ENCODE data around the gene PSMB7. TPM values are rescaled to one million over a fixed set of nuclear protein-coding genes. Genes with fewer than 3 reads are reported as not detected.

The PSMB7 gene
- total RNA-seq, 1 experiment from 2014 or later = 187 TPM

- Mint-ChIP-seq H3K4me3 (no peak overlapping the region), H3K27me3 (ENCODE audit: low read depth) (no peaks in the 10 kb centered on the region), H3K4me1 (peaks cover 13% of the 10 kb centered on the region), H3K9me3 (peaks cover 14% of the 10 kb centered on the region), H3K36me3 (peaks cover 18% of the 10 kb centered on the region), H3K27ac (no peak overlapping the region)
- POLR2A ChIA-PET = no interaction called here
- no peak for TF ChIP-seq CTCF (IDR thresholded peaks at IDR 0.05)
- CTCF ChIA-PET = interaction anchor here (0.7 to 3.0 kb wide), 6 partner anchors 16 to 300 kb away, joined by 3 to 14 read pairs (median 4); no protein-coding TSS in a partner anchor
- DNase-seq (ENCODE audit: low spot score) (no peak), ATAC-seq (no peak)
Observed at GRCh38 chr9:124340219-124341069, 74.8 kb downstream of the PSMB7 start.

DNA sequence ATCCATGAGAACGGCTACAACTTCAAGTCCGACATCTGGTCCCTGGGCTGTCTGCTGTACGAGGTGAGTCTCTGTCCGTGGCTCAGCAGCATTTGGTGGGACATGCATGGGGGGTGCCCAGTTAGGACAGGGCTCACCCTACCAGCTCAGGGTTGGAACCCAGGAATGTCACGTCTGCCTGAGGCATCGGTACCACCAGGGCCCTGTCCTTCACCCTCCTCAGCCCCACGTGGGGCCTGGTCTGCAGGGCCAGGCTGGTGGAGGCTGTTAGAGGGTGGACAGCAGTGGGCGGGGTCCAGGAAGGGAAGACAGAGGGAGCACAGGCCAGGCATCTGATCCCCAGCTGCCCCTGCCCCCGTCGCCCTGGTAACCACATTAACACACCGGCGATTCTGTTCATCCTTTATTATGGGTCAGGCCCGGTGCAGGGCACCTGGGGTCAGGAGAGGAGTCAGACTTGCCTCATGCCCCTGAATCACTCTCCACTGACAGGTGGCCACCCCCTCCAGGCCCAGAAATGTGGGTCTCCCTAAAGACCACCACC, 75.6 kb downstream of the PSMB7 start:
- ChIA-PET CTCF (interaction anchor here (1.0 to 3.0 kb wide), 4 partner anchors 15 to 299 kb away, joined by 3 to 14 read pairs (median 6); no protein-coding TSS in a partner anchor), POLR2A (no interaction called here)
- no peak overlapping the region for H3K27ac Mint-ChIP-seq
- no peaks in the 10 kb centered on the region for H3K27me3 Mint-ChIP-seq (ENCODE audit: low read depth)
- peaks cover 13% of the 10 kb centered on the region for H3K4me1 Mint-ChIP-seq
- DNase-seq (ENCODE audit: low spot score) = no peak
- TF ChIP-seq ZNF671 (CRISPR knock-in tag; IDR thresholded peaks at IDR 0.05) = no peak
- peaks cover 14% of the 10 kb centered on the region for H3K9me3 Mint-ChIP-seq
- H3K4me3 Mint-ChIP-seq = no peak overlapping the region
- 0 out of 2 replicates have a peak, but pooled peaks have one; percentile 11 for ATAC-seq
- peaks cover 18% of the 10 kb centered on the region for H3K36me3 Mint-ChIP-seq

- peaks cover 9% of the 10 kb centered on the region for H3K4me1 Mint-ChIP-seq
- ATAC-seq = no peak
- H3K27me3 Mint-ChIP-seq (ENCODE audit: low read depth) = no peaks in the 10 kb centered on the region
- no peak for DNase-seq (ENCODE audit: low spot score)
- TF ChIP-seq, protein P1, sequence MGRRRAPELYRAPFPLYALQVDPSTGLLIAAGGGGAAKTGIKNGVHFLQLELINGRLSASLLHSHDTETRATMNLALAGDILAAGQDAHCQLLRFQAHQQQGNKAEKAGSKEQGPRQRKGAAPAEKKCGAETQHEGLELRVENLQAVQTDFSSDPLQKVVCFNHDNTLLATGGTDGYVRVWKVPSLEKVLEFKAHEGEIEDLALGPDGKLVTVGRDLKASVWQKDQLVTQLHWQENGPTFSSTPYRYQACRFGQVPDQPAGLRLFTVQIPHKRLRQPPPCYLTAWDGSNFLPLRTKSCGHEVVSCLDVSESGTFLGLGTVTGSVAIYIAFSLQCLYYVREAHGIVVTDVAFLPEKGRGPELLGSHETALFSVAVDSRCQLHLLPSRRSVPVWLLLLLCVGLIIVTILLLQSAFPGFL (CRISPR knock-in tag; IDR thresholded peaks at IDR 0.05; ENCODE audit: borderline replicate concordance) = no peak
- TF ChIP-seq ESRRA (CRISPR knock-in tag; IDR thresholded peaks at IDR 0.05; ENCODE audit: borderline replicate concordance) = no peak
- TF ChIP-seq, protein P2, sequence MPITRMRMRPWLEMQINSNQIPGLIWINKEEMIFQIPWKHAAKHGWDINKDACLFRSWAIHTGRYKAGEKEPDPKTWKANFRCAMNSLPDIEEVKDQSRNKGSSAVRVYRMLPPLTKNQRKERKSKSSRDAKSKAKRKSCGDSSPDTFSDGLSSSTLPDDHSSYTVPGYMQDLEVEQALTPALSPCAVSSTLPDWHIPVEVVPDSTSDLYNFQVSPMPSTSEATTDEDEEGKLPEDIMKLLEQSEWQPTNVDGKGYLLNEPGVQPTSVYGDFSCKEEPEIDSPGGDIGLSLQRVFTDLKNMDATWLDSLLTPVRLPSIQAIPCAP (CRISPR knock-in tag; IDR thresholded peaks at IDR 0.05) = no peak
- no peak for TF ChIP-seq ZNF423 (CRISPR knock-in tag; IDR thresholded peaks at IDR 0.05)
- TF ChIP-seq, protein P3, sequence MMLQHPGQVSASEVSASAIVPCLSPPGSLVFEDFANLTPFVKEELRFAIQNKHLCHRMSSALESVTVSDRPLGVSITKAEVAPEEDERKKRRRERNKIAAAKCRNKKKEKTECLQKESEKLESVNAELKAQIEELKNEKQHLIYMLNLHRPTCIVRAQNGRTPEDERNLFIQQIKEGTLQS (CRISPR knock-in tag; conservative IDR thresholded peaks at IDR 0.05) = no peak
- TF ChIP-seq, protein P4, sequence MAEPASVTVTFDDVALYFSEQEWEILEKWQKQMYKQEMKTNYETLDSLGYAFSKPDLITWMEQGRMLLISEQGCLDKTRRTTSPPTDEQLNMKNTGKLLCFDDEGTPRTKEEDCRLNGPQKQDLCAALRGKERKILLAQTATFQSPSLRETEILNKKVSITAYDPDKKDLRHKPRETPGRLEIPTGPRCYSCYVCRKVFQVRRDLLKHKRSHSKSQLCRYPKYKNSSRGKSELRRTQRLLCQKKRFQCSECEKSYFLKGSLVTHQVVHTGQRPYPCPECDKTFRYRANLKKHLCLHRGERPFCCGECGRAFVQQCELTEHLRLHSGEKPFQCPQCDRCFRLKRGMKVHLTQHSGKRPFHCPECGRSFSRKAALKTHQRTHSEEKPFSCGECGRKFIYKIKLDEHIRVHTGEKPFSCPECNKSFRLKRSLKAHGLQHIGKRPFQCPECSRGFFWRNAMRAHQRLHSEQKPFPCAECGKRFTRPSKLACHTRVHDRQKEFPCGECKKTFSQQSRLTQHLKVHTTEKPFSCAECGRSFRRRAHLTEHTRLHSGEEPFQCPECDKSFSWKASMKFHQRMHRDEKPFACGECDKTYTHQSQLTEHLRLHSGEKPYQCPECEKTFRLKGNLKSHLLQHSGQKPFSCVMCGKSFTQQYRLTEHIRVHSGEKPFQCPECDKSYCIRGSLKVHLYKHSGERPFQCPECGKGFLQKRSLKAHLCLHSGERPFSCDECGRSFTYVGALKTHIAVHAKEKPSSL (CRISPR knock-in tag; conservative IDR thresholded peaks at IDR 0.05) = no peak
- TF ChIP-seq SMAD4 (CRISPR knock-in tag; IDR thresholded peaks at IDR 0.05) = no peak
- no peak for TF ChIP-seq ZNF138 (CRISPR knock-in tag; conservative IDR thresholded peaks at IDR 0.05)
- TF ChIP-seq, protein P5, sequence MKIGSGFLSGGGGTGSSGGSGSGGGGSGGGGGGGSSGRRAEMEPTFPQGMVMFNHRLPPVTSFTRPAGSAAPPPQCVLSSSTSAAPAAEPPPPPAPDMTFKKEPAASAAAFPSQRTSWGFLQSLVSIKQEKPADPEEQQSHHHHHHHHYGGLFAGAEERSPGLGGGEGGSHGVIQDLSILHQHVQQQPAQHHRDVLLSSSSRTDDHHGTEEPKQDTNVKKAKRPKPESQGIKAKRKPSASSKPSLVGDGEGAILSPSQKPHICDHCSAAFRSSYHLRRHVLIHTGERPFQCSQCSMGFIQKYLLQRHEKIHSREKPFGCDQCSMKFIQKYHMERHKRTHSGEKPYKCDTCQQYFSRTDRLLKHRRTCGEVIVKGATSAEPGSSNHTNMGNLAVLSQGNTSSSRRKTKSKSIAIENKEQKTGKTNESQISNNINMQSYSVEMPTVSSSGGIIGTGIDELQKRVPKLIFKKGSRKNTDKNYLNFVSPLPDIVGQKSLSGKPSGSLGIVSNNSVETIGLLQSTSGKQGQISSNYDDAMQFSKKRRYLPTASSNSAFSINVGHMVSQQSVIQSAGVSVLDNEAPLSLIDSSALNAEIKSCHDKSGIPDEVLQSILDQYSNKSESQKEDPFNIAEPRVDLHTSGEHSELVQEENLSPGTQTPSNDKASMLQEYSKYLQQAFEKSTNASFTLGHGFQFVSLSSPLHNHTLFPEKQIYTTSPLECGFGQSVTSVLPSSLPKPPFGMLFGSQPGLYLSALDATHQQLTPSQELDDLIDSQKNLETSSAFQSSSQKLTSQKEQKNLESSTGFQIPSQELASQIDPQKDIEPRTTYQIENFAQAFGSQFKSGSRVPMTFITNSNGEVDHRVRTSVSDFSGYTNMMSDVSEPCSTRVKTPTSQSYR (CRISPR knock-in tag; IDR thresholded peaks at IDR 0.05) = no peak
- TF ChIP-seq SOX15 (CRISPR knock-in tag; IDR thresholded peaks at IDR 0.05) = no peak
- no peak for TF ChIP-seq ATF1 (CRISPR knock-in tag; IDR thresholded peaks at IDR 0.05)
- POLR2A ChIA-PET = interaction anchor here (0.7 kb wide), 1 partner anchor 73 kb away, joined by 4 read pairs; no protein-coding TSS in a partner anchor
- no peak overlapping the region for H3K4me3 Mint-ChIP-seq
- peaks cover 18% of the 10 kb centered on the region for H3K36me3 Mint-ChIP-seq
- H3K27ac Mint-ChIP-seq = no peak overlapping the region
- CTCF ChIA-PET = interaction anchor here (0.5 kb wide), 1 partner anchor 76 kb away, joined by 3 read pairs; no protein-coding TSS in a partner anchor
- peaks cover 14% of the 10 kb centered on the region for H3K9me3 Mint-ChIP-seq
Observed at GRCh38 chr9:124337562-124337961, 77.7 kb downstream of the PSMB7 start.

Data from WTC11 (cell line).